CD14-positive monocyte (primary cell): ENCODE measurements around the gene CCDC194. TPM values are rescaled to one million over a fixed set of nuclear protein-coding genes. Genes with fewer than 3 reads are reported as not detected.

Experiments
- DNase-seq, 3 donors: peaks; one replicate each; pipeline ENCODE4 v3.0.0-alpha.2; 2011 to 2022
- H2AFZ ChIP-seq: 2 replicates; pipeline ENCODE4 v1.6.0; 2012; ENCODE audit warnings: mild to moderate bottlenecking, low read depth, low read length, inconsistent platforms; ENCODE audit not compliant: insufficient read depth, poor library complexity, severe bottlenecking
- H3K27ac ChIP-seq, 2 donors: 1 replicate in 1 of 2; 2 replicates in 1 of 2; pipeline ENCODE4 v1.5.1; 2012 to 2013; ENCODE audit warnings: low read length in 2 of 2, control low read depth in 1 of 2, inconsistent platforms in 1 of 2, low read depth in 1 of 2, mild to moderate bottlenecking in 1 of 2
- H3K27me3 ChIP-seq, 2 donors: one replicate each; pipeline versions ENCODE4 v1.6.0 to v1.6.1; 2011 to 2013; ENCODE audit warnings: low read length in 2 of 2; ENCODE audit not compliant: control insufficient read depth in 2 of 2, insufficient read depth in 2 of 2
- H3K36me3 ChIP-seq, 2 donors: replicated peaks in 1 of 2; 1 replicate in 1 of 2; 2 replicates in 1 of 2; pipeline versions ENCODE4 v1.5.1 to v1.6.1; 2012 to 2013; ENCODE audit warnings: low read length in 2 of 2, control low read depth in 1 of 2, inconsistent platforms in 1 of 2, mild to moderate bottlenecking in 1 of 2; ENCODE audit not compliant: insufficient read depth in 2 of 2, control insufficient read depth in 1 of 2
- H3K4me1 ChIP-seq, 2 donors: 1 replicate in 1 of 2; 2 replicates in 1 of 2; pipeline versions ENCODE4 v1.5.1 to v1.6.1; 2012 to 2013; ENCODE audit warnings: low read length in 2 of 2, control low read depth in 1 of 2, inconsistent platforms in 1 of 2, mild to moderate bottlenecking in 1 of 2, moderate library complexity in 1 of 2; ENCODE audit not compliant: insufficient read depth in 2 of 2, control insufficient read depth in 1 of 2
- H3K4me2 ChIP-seq: replicated peaks from 2 replicates; pipeline ENCODE3; 2012; ENCODE audit warnings: low read length, moderate library complexity, mild to moderate bottlenecking; ENCODE audit not compliant: poor library complexity, severe bottlenecking; ENCODE audit errors: extremely low read depth
- H3K4me3 ChIP-seq, 3 experiments: fragments of 200-600 bp in 1 of 3; sonication (generic) in 1 of 3; replicated peaks in 1 of 3; 1 replicate in 2 of 3; 2 replicates in 1 of 3; pipeline ENCODE4 v1.5.1; 2011 to 2013; ENCODE audit warnings: low read length in 3 of 3, mild to moderate bottlenecking in 3 of 3, control low read depth in 2 of 3, low read depth in 2 of 3, inconsistent platforms in 1 of 3, moderate library complexity in 1 of 3
- H3K79me2 ChIP-seq: 2 replicates; pipeline ENCODE4 v1.6.0; 2012; ENCODE audit warnings: mild to moderate bottlenecking, control low read depth, inconsistent platforms, low read length, moderate library complexity; ENCODE audit not compliant: insufficient read depth
- H3K9ac ChIP-seq: 2 replicates; pipeline ENCODE4 v1.6.0; 2017; ENCODE audit warnings: low read length, mild to moderate bottlenecking; ENCODE audit not compliant: insufficient read depth, poor library complexity, severe bottlenecking
- H3K9me3 ChIP-seq, 2 donors: replicated peaks in 1 of 2; 1 replicate in 1 of 2; 2 replicates in 1 of 2; pipeline versions ENCODE4 v1.5.1 to v1.6.1; 2012 to 2013; ENCODE audit warnings: low read length in 2 of 2, control low read depth in 1 of 2; ENCODE audit not compliant: control insufficient read depth in 1 of 2, insufficient read depth in 1 of 2
- H4K20me1 ChIP-seq: 2 replicates; pipeline ENCODE4 v1.6.0; 2012; ENCODE audit warnings: mild to moderate bottlenecking, low read length, control low read depth, moderate library complexity; ENCODE audit not compliant: insufficient read depth
- H3K27ac Mint-ChIP-seq, 7 donors: one replicate each; pipeline ENCODE4 v1.8.0; 2020; ENCODE audit warnings: mild to moderate bottlenecking in 7 of 7, mixed read lengths in 7 of 7, moderate library complexity in 6 of 7, inconsistent platforms in 2 of 7
- H3K27me3 Mint-ChIP-seq, 3 donors: one replicate each; pipeline ENCODE4 v1.8.0; 2021 to 2022; ENCODE audit warnings: low read depth in 3 of 3, mild to moderate bottlenecking in 3 of 3, mixed read lengths in 3 of 3, moderate library complexity in 3 of 3, inconsistent platforms in 1 of 3
- H3K36me3 Mint-ChIP-seq, 2 donors: one replicate each; pipeline ENCODE4 v1.8.0; 2020; ENCODE audit warnings: mixed read lengths in 2 of 2, inconsistent platforms in 1 of 2, mild to moderate bottlenecking in 1 of 2
- H3K4me1 Mint-ChIP-seq: one replicate; pipeline ENCODE4 v1.8.0; 2020; ENCODE audit warnings: mild to moderate bottlenecking, mixed read lengths
- H3K4me3 Mint-ChIP-seq, 2 donors: one replicate each; pipeline ENCODE4 v1.8.0; 2020; ENCODE audit warnings: mild to moderate bottlenecking in 2 of 2, mixed read lengths in 2 of 2, moderate library complexity in 1 of 2
- H3K9me3 Mint-ChIP-seq, 7 donors: one replicate each; pipeline ENCODE4 v1.8.0; 2020 to 2022; ENCODE audit warnings: mixed read lengths in 7 of 7, mild to moderate bottlenecking in 6 of 7, moderate library complexity in 6 of 7, inconsistent platforms in 2 of 7
- WGBS: methylation state at CpG from one replicate; pipeline ENCODE4 v1.1.5; 2013; ENCODE audit warnings: missing lambda C conversion rate; ENCODE audit not compliant: insufficient coverage; 5-methylcytosine and 5-hydroxymethylcytosine counted together
- intact Hi-C, 2 donors: fragments of 100-400 bp; cut with micrococcal nuclease; formaldehyde crosslinking; loops; one replicate each; pipeline versions ENCODE4 v1.15.0 to v1.15.1; 2023
- polyA plus RNA-seq, 3 donors: library from polyadenylated mRNA; depleted of rRNA in 1 of 3; unstranded in 2 of 3; stranded (reverse) in 1 of 3; fragments of 300-500 nt in 2 of 3; fragments of >200 nt in 1 of 3; fragmentation: Illumina TruSeq in 2 of 3; gene quantifications; 1 replicate in 2 of 3; 2 replicates in 1 of 3; pipeline ENCODE4 v1.2.3, GENCODE V29; 2012 to 2021
- TF ChIP-seq, protein P1 (sequence below): fragments of 200-600 bp; IDR thresholded peaks from one replicate; pipeline ENCODE4 v1.8.0; 2022; ENCODE audit warnings: antibody characterized with exemption, mild to moderate bottlenecking

The CCDC194 gene
- polyA plus RNA-seq, 3 donors = 0.52 TPM; not detected in 2

DNA sequence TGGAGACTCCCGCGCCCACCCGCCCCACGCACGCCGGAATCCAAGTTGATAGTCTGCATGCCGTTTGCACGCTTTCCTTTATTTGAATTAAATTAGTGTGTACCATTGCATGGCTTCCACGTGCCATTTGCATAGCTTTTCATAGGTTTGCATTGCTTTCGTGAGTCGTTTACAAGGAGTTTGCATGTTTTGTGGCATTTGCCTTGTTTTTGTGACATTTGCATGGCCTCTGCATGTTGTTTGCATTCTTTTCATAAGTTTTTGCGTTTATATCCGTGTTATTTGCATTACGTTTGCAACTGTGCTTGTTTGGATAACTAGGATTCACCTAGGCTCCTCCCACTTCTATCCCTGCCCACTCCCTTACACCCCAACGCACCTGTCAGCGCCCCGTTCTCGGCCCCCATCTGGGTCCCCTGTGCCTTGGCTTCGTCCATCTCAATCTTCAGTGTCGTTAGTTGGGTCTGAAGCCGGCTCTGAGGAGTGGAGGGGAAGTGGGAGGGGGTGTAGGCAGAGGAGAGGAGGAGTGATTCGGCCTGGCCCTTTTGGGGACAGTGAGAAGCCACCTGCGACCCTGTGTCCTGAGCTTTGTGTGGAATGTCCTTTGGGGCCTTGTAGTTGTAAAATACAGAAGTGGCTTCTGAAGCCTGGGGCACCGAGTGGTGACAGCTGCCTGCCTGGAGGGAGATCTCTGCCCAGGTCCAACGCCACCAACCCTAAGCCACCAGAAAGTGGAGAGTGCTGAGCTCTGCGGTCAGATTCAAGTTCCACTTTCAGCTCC is 2.4 kb downstream of the CCDC194 start:
- Histone ChIP-seq H3K27ac (no peak overlapping the region), H3K9ac (no peak overlapping the region)

DNA sequence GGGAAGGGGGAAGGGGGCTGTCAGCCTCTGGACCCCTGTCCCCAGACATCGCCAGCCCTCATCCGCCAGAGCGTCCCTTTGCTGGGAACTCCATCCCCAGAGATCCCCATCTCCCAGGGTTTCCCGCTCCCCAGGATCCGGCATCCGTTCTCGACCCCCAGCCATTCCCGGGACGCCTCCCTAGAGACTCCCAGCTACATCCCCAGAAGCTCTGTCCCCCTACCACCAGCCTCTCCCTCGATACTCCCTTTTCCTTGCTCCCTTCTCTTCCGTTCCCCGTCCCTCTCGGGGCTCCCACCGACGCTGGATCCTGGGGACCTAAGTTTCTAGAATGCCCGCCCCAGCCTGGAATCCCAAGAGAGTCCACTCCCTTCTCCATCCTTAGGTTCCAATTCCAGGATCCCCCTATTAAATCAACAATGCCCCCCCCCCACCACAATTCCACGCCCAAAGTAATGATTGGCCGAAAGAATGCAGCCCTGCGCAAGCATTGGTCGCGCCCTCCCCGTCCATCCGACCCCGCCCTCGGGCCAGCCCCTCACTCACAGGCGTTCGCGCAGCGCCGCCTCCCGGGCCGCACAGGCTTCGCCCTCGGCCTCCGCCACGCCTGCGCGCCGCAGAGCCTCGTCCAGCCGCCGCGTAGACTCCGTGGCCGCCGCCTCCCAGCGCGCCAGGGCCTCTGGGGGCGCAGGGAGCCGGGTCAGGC is 3.2 kb downstream of the CCDC194 start:
- H3K27ac Mint-ChIP-seq = peak overlapping the region in 2 of 7 donors; percentile 46 to 55
- peaks cover 30% of the 10 kb centered on the region for H3K4me1 Mint-ChIP-seq
- Histone ChIP-seq H3K36me3 (no peaks in the 10 kb centered on the region), H3K4me1 (peaks cover 31 to 38% of the 10 kb centered on the region in 2 donors), H3K27me3 (peaks cover 6 to 15% of the 10 kb centered on the region in 2 donors), H3K4me2 (peak overlapping the region; percentile 81), H3K4me3 (peak overlapping the region in 2 of 3 experiments; percentile 19 to 73), H3K79me2 (no peaks in the 10 kb centered on the region), H3K9me3 (peaks cover 4 to 13% of the 10 kb centered on the region in 2 donors), H3K9ac (no peak overlapping the region), H2AFZ (peak overlapping the region; percentile 54), H4K20me1 (no peaks in the 10 kb centered on the region), H3K27ac (no peak overlapping the region)
- DNase-seq = peak; percentile 72 to 84 (median 77)
- intact Hi-C loops = no loop called here
- H3K4me3 Mint-ChIP-seq = peak overlapping the region; percentile 72 to 87
- peaks cover 0 to 2% of the 10 kb centered on the region in 2 donors for H3K36me3 Mint-ChIP-seq
- WGBS = under 1% methylated on average over 50 of the region's 50 CpGs
- H3K9me3 Mint-ChIP-seq = peaks cover 4 to 18% (median 11%) of the 10 kb centered on the region in 7 donors
- TF ChIP-seq, protein P1, sequence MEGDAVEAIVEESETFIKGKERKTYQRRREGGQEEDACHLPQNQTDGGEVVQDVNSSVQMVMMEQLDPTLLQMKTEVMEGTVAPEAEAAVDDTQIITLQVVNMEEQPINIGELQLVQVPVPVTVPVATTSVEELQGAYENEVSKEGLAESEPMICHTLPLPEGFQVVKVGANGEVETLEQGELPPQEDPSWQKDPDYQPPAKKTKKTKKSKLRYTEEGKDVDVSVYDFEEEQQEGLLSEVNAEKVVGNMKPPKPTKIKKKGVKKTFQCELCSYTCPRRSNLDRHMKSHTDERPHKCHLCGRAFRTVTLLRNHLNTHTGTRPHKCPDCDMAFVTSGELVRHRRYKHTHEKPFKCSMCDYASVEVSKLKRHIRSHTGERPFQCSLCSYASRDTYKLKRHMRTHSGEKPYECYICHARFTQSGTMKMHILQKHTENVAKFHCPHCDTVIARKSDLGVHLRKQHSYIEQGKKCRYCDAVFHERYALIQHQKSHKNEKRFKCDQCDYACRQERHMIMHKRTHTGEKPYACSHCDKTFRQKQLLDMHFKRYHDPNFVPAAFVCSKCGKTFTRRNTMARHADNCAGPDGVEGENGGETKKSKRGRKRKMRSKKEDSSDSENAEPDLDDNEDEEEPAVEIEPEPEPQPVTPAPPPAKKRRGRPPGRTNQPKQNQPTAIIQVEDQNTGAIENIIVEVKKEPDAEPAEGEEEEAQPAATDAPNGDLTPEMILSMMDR = peak; percentile 63
- H3K27me3 Mint-ChIP-seq = peaks cover 17 to 27% (median 22%) of the 10 kb centered on the region in 3 donors

More for the DNA sequence above, 2.4 kb downstream of the CCDC194 start:
- DNase-seq = peak; percentile 27 to 37 (median 33)
- peaks cover 31 to 38% of the 10 kb centered on the region in 2 donors for H3K4me1 ChIP-seq
- H4K20me1 ChIP-seq = no peaks in the 10 kb centered on the region
- H3K36me3 Mint-ChIP-seq = peaks cover 0 to 2% of the 10 kb centered on the region in 2 donors
- H3K4me2 ChIP-seq = peak overlapping the region; percentile 81
- H3K79me2 ChIP-seq = no peaks in the 10 kb centered on the region
- TF ChIP-seq, protein P1 = peak; percentile 6
- H3K9me3 Mint-ChIP-seq = peaks cover 4 to 18% (median 11%) of the 10 kb centered on the region in 7 donors
- WGBS = 1% methylated on average over 18 of the region's 26 CpGs
- peak overlapping the region; percentile 55 to 87 for H3K4me3 Mint-ChIP-seq
- peak overlapping the region in 6 of 7 donors; percentile 7 to 88 (median 31) for H3K27ac Mint-ChIP-seq
- peak overlapping the region; percentile 8 to 73 (median 18) for H3K4me3 ChIP-seq
- H3K9me3 ChIP-seq = peaks cover 4 to 13% of the 10 kb centered on the region in 2 donors
- peaks cover 30% of the 10 kb centered on the region for H3K4me1 Mint-ChIP-seq
- H3K36me3 ChIP-seq = no peaks in the 10 kb centered on the region
- H3K27me3 Mint-ChIP-seq = peaks cover 17 to 27% (median 22%) of the 10 kb centered on the region in 3 donors
- peaks cover 6 to 15% of the 10 kb centered on the region in 2 donors for H3K27me3 ChIP-seq
- peak overlapping the region; percentile 54 for H2AFZ ChIP-seq
- intact Hi-C loops = no loop called here
